GM21360 (cell line): ENCODE data around the gene PAWR.
"Not testable (repeated sequence)": the region's sequence is repeated elsewhere in the genome, so short reads cannot be mapped to it uniquely, and the experiment has no call there.

Experiments used
- ATAC-seq: cut with Tn5 transposase; IDR thresholded peaks from one replicate; pipeline ENCODE4 v1.9.1; 2021; ENCODE audit warnings: mild to moderate bottlenecking, moderate library complexity; ENCODE audit not compliant: unreplicated experiment

Gene PAWR

DNA sequence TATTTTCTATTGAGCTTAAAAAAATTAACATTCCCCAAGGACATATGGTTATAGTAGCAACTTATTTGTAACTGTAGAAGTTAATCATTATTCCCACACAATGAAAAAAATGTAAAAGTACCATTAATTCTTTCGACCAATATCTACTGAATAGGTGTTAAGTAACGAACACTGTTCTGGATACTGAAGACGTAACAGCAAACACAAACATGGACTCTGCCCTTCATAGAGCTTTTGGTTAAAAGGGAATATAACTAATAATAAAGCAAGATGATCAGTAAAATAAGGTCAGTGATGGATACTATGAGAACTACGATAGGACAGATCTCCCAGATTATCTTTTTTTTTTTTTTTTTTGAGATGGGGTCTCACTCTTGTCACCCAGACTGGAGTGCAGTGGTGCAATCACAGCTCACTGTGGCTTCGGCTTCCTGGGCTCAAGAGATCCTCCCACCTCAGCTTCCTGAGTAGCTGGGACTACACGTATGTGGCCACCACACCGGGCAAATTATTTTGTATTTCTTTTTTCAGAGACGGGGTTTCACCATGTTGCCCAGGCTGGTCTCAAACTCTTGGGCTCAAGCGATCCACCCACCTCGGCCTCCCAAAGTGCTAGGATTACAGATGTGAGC, 93.9 kb downstream of the PAWR start:
- no peak for ATAC-seq

DNA sequence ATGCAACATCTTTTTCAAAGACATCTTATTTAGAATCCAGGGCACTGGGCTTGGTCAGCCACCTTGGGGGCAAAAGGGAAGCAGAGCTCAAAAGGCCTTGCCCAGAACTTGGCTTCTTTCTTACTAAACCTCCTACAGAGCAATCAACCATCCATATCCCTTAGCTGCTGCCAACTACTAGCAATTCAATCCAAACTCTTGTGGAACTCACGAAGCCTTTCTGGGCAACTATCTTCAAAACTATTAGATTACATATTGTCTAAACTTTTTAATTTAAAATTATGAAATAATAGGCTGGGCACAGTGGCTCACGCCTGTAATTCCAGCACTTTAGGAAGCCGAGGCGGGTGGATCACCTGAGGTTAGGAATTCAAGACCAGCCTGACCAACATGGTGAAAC, 95.5 kb downstream of the PAWR start:
- ATAC-seq = no peak

DNA sequence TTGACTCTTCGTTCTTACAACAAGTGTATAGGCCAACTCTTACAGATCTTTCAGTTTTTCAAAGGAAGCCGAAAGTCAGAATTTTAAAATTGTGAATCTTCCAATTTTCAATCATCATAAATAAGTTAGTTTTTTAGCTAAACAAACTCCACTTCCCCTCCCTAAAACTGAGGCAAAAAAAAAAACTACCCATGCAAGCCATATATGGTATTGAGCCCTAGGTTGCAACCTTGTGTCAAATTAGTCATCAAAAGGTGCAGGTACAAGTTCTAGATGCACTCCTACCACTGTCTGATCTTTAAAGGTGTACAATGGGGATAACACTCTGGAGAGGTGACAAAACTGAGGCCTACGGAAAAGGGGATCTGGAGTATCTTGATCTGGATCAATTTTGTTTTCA, 97.9 kb downstream of the PAWR start:
- no peak for ATAC-seq

DNA sequence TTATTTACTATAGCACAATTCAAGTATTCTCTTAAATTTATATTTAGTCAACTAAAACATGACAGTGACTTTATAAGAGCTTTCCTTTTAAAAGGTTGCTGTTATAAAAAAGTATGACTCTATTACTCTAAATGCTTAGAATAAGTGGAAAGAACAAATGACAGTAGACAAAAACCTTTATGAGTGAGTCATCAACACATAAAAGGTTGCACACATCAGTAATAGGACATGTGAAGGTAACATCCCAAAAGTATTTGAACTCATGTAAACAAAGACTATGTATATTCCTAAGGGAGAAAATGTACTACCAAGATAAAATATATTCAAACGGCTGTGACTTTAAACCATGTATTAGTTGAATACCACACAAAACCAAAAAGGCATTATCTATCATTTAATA, 98.8 kb downstream of the PAWR start:
- ATAC-seq = no peak

DNA sequence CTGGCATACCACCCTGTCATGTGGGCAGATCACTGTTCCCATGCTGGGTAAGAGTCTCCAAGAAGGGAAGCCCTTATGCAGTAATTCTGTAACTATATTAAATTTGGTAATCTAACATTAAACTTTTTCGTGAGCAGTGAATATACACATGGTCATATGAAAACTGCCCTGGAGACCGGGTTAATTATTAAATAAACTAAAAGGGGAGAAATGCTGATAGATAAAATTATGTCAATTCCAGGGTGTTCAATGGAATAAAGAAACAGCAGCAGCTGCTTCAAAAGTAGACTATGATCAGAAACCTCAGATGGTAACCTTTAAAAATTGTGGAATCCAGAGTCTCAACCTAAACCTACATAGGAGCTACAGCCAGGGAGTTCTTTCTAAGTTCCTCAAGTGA, 100.0 kb downstream of the PAWR start:
- no peak for ATAC-seq

DNA sequence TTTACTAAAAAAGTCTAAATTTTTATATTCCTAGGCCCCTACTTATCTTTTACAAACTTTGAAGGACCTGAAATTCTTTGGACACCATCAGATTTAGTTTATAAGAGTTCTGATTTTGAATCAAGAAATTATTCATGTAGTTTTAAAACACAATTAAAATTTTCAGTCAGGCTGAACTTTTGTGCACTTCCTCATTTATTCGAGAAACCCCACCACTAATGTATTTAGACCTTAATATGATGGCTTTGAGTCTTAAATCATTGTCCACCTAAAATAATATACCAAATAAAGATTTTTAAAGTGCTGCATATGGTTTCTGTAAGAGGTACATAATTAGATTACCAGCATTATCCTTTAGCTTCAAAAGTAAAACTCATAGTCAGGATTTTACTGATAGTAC, 103.4 kb downstream of the PAWR start:
- no peak for ATAC-seq

DNA sequence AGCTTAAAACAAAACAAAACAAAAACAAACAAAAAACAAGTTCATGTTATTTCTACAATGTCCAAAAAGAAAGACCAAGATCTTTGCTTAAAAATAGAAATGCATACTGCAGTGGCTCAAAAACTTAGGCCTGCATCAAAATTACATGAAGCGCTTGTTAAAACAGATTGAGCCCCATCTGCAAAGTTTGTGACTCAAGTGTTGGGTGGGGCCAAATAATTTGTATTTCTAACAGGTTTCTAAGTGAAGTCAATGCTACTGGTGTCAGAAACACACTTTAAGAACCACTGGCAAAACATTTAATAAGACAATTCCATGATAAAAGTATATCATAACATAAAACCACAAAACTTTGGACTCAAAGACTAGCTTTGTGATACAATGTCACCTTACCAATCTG, 105.6 kb downstream of the PAWR start:
- no peak for ATAC-seq

DNA sequence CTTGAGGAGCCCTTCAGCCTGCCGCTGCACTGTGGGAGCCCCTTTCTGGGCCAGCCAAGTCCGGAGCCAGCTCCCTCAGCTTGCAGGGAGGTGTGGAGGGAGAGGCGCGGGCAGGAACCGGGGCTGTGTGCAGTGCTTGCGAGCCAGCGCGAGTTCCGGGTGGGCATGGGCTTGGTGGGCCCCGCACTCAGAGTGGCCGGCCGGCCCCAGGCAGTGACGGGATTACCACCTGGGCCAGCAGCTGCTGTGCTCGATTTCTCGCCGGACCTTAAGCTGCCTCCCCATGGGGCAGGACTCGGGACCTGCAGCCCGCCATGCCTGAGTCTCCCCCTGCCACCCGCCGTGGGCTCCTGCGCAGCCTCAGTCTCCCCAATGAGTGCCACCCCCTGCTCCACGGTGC, 116.9 kb downstream of the PAWR start:
- no peak for ATAC-seq

DNA sequence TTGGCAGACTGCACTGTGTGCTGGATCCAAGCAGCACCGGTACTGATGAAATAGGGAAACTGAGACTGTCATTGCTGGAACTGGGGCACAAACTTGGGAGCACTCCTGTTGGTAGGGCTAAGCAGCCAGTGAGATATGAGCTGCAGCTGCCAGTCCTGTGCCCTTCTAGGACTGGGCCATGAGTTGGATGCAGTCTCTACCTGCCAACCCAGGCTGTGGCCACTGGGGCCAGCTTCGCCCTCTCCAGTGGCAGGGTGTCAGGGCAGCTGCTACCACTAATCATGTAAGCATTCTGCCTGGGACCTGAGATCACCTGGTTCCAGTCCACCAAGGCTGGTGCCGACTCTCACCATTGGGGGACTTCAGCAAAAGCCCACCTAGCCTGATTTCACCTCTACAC, 121.1 kb downstream of the PAWR start:
- ATAC-seq = no peak

DNA sequence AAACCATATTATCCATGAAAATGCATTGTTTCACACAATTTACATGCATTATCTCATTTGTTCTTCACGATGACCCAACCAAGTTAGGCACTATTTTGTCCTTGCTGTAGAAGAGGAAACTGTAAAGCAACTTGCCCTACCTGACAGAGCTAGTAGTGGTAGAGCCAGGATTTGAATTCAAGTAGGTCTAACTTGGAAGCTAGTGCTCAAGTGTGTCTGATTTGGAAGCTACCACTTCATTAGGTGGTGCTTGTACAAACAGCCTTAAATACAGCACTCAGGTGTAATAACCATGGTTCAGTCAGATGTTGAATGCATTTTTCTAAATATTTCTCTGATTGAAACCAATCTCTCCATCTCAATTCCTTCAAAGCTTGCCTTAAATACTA, 123.6 kb downstream of the PAWR start:
- ATAC-seq = no peak

DNA sequence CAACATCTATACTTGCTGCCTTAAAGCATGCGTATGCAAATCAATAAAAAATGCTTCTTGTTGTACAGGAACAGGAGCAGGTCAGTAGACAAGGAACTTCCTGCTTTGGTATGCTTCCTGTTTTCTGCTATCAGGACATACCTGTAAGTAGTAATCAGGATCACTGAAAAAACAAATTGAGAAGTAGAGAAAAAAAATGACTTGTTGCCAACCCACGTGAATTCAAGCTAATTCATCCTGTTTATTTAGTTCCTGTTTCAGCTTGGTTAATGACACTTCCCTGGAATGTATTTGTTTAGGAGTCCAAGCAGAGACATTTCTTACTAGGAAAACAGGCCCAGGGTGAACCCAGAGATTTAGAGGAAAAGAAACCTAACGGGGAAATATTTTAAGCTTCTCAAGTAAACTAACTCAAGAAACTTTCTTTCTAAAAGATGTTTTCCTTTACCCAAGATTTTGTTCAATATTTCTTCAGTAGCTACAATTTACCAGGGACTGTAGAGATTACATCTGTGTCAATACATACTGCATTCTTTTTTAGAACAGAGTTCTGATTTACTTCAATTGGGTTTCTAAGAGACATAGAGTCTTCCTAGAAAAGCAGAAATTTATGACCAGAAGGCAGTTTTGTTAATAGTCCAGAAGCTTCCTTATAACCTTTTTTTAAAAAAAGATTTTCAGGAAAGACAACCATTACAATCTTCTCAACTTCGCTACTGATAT, 124.2 kb downstream of the PAWR start:
- no peak for ATAC-seq

DNA sequence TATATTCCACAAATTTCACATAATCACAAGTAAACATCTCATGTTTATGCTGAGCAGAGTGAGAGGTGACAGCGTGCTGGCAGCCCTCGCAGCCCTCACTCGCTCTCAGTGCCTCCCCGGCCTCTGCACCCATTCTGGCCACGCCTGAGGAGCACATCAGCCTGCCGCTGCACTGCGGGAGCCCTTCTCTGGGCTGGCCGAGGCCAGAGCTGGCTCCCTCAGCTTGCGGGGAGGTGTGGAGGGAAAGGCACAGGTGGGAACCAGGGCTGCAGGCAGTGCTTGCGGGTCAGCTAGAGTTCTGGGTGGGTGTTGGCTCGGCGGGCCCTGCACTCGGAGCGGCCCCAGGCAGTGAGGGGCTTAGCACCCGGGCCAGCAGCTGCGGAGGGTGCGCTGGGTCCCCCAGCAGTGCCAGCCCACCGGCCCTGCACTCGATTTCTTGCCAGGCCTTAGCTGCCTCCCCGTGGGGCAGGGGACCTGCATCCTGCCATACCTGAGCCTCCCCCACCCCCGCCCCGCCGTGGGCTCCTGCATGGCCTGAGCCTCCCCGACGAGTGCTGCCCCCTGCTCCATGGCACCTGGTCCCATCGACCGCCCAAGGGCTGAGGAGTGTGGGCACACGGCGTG, 125.9 kb downstream of the PAWR start:
- not testable (repeated sequence) for ATAC-seq

DNA sequence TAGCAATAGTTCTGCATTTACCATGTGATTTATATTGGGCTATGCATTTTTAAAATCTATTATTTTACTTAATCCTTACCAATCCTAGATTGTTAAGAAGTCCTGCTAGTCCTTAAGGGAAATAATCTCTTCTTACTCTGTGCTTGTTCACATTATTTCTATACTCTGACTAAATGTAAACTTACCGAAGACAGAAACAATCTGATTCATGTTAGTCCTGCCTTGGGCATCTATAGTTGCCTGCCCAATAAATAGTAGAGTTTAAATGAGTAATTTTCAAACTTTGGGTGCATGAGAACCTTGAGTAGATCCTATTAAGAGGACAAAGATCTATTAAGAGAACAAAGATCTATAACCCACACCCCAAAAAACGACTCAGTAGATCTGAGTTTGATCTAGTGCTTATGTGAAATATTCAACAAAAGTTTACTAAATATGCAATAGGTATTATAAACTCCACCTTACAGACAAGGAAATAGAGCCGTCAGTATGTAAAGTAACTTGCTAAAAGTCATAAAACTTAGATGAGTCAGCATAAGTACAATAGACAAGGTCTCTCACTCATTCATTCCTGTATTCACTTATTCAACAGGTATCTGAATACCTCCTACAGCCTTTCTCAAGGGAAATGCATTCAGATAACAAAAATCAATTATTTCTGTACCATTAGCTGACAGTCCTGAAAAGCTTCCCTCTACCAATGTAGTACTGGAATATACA, 127.6 kb downstream of the PAWR start:
- ATAC-seq = no peak

DNA sequence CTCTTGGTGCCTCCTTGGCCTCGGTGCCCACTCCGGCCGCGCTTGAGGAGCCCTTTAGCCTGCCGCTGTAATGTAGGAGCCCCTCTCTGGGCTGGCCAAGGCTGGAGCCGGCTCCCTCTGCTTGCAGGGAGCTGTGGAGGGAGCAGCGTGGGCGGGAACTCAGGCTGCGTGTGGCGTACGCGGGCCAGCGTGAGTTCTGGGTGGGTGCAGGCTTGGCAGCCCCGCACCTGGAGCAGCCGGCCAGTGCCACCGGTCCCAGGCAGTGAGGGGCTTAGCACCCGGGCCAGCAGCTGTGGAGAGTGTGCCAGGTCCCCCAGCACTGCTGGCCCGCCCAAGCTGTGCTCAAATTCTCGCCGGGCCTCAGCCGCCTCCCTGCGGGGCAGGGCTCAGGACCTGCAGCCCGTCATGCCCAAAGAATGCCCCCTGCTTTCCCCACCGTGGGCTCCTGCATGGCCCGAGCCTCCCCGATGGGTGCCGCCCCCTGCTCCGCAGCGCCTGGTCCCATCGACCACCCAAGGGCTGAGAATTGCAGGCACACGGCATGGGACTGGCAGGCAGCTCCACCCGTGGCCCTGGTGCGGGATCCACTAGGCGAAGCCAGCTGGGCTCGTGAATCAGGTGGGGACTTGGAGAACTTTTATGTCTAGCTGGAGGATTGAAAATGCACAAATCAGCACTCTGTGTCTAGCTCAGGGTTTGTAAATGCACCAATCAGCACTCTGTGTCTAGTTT, 129.2 kb downstream of the PAWR start:
- no peak for ATAC-seq

DNA sequence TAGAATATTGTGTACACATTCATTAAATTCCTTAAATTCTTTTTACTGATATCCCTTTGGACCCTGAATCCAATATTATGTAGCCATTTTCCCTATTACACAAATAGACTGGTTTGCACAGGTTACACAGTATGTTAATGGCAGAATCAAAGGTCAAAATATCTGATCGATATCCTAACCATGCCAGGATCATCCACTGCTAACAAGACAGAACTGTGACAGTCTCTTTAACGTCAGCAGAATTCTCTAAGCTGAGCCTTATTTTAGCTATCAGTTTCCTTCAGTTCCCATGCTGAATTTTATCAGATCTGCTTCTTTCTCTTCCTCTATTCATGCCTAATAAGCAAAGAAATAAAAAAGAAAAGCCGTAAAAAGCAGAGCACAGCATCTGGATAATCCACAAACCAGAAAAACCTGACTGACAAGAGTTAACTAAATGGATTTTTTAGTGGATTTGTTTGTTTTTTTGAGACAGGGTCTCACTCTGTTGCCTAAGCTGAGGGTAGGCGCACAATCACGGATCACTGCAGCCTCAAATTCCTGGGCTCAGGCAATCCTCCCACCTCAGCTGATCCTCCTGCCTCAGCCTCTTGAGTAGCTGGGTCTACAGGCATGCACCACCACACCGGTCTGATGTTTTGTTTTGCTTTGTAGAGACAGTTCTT, 130.4 kb downstream of the PAWR start:
- no peak for ATAC-seq

DNA sequence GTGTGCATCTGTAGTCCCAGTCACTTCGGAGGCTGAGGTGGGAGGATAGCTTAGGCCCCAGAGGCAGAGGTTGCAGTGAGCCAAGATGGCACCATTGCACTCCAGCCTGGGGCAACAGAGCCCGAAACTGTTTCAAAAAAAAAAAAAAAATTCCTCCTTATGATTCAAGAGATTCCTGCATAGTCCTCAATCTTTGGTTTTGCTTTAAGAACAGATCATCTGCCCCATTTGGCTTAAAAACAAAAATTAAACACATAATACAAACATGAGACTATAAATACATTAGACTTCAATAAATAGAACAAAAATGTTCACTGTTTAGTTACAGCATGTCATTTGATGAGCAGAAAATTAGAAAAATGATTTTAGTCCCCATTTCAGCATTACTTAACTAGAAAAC, 131.2 kb downstream of the PAWR start:
- ATAC-seq = no peak

DNA sequence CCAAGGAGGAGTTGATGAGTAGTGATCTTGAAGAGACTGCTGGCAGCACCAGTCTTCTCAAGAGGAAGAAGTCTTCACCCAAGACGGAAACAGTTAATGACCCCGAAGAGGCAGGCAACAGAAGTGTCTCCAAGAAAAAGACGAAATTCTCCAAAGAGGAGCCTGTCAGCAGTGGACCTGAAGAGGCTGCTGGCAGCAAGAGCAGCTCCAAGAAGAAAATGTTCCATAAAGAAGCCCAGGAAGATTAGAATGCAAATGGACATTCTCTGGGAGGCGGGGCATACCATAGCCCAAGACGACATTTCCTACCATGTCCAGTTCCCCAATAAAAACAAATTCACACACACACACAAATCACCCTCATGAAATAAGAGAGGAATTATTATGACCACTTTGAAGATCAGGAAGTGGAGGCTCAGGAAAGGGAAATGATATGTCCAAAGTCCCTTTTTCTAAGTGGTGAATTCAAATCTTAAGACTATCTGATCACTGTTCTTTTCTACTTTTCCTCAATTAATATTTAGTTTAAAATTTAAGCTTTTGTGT, 131.8 kb downstream of the PAWR start:
- no peak for ATAC-seq

DNA sequence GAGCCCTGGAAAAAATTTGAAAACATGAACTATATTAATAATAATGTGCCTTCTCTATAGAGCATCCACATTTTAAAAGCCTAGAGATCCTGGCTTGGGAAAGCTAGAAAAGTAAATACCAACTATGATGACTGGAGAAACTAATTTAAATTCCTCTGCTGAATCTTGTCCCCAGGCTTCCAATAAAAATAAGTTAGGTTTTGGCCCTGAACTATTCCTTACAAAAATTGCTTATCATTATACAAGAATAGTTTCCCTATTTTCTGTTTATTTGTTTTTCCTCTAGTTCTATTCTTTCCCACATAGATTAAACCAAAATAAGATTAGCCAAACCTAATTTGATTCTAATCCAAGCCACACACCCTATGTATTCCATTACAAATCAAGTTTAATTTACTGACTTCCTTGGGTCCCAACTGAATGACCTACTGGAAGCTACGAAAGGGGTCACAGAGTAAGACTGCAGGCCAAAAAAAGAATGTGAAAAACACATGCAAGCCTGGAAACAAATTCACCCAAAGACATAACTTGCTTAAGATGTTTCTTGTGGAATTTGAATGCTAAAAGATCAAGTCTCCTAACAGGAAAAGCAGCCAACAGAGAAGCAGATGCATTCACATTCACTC, 133.0 kb downstream of the PAWR start:
- no peak for ATAC-seq

DNA sequence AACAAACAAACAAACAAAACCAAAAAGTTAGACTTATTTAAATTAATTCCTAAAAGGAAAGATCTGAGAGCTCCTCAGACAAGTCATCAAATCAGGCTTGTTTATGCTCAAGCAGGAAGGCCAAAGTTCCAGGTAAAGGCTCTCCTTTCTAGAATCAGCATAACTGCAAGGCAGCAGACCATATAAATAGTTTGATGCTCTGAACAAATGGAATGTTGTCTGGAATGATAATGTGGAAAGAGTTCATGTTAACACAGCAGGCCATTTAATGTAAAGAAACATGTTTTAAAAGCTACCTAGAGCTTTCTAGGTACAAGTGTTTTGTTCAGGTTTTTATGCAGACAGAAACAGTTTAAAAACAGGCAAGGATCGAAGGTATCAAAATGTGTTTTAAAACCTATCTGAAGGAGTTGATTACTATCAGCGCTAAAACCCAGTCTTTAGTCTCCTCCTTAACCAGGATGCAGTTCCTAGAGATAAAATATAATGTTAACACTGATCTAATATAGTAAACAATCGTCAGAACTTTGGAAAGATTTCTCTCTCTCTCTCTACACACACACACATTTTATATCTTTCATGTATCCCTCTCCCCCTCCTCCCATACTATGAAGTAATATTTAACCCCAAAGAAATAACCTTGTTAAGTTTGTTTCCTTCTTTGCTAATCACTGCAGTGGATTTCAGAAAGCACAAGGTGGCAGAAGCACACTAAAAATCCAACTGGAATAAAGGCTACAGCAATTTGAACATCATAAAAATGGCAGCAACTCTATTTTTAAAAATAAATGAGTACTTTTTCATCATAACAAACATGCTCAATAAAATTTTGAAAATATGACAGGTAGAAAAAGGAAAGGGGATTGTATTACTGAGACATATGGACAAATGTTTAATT, 135.5 kb downstream of the PAWR start:
- ATAC-seq = no peak
